ENCODE data around the gene TMEM126B. TPM values are rescaled to one million over a fixed set of nuclear protein-coding genes. Genes with fewer than 3 reads are reported as not detected.
A peak's percentile ranks its signal among the peaks of the same experiment; 100 is the strongest.
"Not testable (repeated sequence)": the region's sequence is repeated elsewhere in the genome, so short reads cannot be mapped to it uniquely, and the experiment has no call there.

Gene TMEM126B
- total and polyA plus RNA-seq, 2 of the 13 experiments (the other 11 are each of a cell fraction or from before 2014, with no cell fraction given): 33.6 to 54.8 TPM

DNA sequence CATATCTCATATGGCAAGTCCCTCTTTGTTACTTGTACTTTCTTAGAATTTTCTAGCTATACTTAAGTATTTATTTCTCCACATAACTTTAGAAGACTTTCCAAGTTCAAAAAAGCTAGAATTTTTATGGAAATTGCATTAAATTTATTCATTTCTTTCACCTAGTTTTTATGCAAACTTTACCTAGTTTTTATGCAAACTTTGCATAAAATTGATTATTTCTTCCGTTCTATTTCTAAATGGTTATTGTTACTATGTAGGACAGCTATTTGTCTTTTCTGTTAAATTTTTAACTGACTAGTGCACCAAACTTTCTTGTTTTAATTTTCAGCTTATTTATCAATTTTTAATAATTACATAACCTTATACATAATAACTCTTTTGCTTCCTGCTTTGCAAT lies 39.8 kb downstream of the TMEM126B start:
- peaks cover 14% of the 10 kb centered on the region for H3K79me2 ChIP-seq (ENCODE audit: insufficient read depth, low read length)
- no peak for FAIRE-seq

DNA sequence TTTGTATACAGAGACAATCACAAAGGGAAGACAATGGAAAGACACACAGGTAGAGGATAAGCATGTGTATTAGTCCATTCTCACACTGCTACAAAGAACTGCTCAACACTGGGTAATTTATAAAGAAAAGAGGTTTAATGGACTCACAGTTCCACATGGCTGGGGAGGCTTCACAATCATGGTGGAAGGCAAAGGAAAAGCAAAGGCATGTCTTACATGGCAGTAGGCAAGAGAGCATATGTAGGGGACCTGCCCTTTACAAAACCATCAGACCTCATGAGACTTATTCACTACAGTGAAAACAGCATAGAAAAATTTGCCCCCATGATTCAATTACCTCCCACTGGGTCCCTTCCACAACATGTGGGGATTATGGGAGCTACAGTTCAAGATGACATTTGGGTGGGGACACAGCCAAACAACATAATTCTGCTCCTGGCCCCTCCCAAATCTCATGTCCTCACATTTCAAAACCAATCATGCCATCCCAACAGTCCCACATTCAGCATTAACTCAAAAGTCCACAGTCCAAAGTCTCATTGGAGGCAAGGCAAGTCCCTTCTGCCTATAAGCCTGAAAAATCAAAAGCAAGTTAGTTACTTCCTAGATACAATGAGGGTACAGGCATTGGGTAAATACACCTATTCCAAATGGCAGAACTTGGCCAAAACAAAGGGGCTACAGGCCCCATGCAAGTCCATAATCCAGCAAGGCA lies 42.7 kb downstream of the TMEM126B start:
- DNase-seq (ENCODE audit: low spot score) (peak; percentile 24), ATAC-seq (peak; percentile 39; the same call in 1 of the 3 replicates)
- H3K9ac ChIP-seq (ENCODE audit: insufficient read depth, low read depth, low read length); H3K79me2 ChIP-seq (ENCODE audit: insufficient read depth, low read length); POLR2A ChIA-PET; CTCF ChIA-PET (ENCODE audit: low intra/inter-chr PET ratio, low total read pairs); H3K27ac ChIP-seq (ENCODE audit: extremely low read length, insufficient read depth, low read length); intact Hi-C loops (cut with micrococcal nuclease; ENCODE audit: unreplicated experiment); FAIRE-seq; in situ Hi-C loops (cut with HindIII; ENCODE audit: extremely low pct_ligation_motif_present, low pct_unique_long_range_greater_than_20kb); H3K36me3 ChIP-seq (replicated peaks in 1 of 2; ENCODE audit: control insufficient read depth in 1 of 2, insufficient read depth in 2 of 2, low read length in 2 of 2); H4K20me1 ChIP-seq (ENCODE audit: insufficient read depth, low read length); H3K4me2 ChIP-seq (ENCODE audit: low read depth, low read length); H3K4me3 ChIP-seq (replicated peaks in 1 of 3; ENCODE audit: insufficient read depth in 1 of 3, low read depth in 2 of 3, low read length in 3 of 3); BruUV-seq (replicated peaks); H3K9me3 ChIP-seq (ENCODE audit: low read length); H3K27me3 ChIP-seq (ENCODE audit: control insufficient read depth in 1 of 2, insufficient read depth in 2 of 2, low read length in 2 of 2); H2AFZ ChIP-seq (ENCODE audit: low read length): not testable (repeated sequence)
- peaks cover 19% of the 10 kb centered on the region for H3K4me1 ChIP-seq (ENCODE audit: insufficient read depth, low read length)
- peak; percentile 82; the same call in 1 of the 2 replicates for TF ChIP-seq ZNF431 (CRISPR knock-in tag; IDR thresholded peaks at IDR 0.05; ENCODE audit: borderline replicate concordance, low read depth)
- TF ChIP-seq HNF4A (CRISPR knock-in tag; IDR thresholded peaks at IDR 0.05): peak; percentile 69
- peak; percentile 34; the same call in 1 of the 2 replicates for TF ChIP-seq ZNF644 (CRISPR knock-in tag; IDR thresholded peaks at IDR 0.05; ENCODE audit: low read depth)

More for the DNA sequence above, 39.8 kb downstream of the TMEM126B start:
- in situ Hi-C loops (cut with HindIII; ENCODE audit: extremely low pct_ligation_motif_present, low pct_unique_long_range_greater_than_20kb) (no loop called here), intact Hi-C loops (cut with micrococcal nuclease; ENCODE audit: unreplicated experiment) (no loop called here)
- Histone ChIP-seq H3K9me3 (ENCODE audit: low read length) (no peaks in the 10 kb centered on the region), H3K4me3 (replicated peaks in 1 of 3; ENCODE audit: insufficient read depth in 1 of 3, low read depth in 2 of 3, low read length in 3 of 3) (no peak overlapping the region), H3K27ac (ENCODE audit: extremely low read length, insufficient read depth, low read length) (no peak overlapping the region), H3K36me3 (replicated peaks in 1 of 2; ENCODE audit: control insufficient read depth in 1 of 2, insufficient read depth in 2 of 2, low read length in 2 of 2) (no peaks in the 10 kb centered on the region), H2AFZ (ENCODE audit: low read length) (no peak overlapping the region), H3K4me1 (ENCODE audit: insufficient read depth, low read length) (peaks cover 29% of the 10 kb centered on the region), H4K20me1 (ENCODE audit: insufficient read depth, low read length) (peaks cover 9% of the 10 kb centered on the region), H3K9ac (ENCODE audit: insufficient read depth, low read depth, low read length) (no peak overlapping the region), H3K27me3 (ENCODE audit: control insufficient read depth in 1 of 2, insufficient read depth in 2 of 2, low read length in 2 of 2) (no peaks in the 10 kb centered on the region; a peak in 1 of 5 replicates), H3K4me2 (ENCODE audit: low read depth, low read length) (no peak overlapping the region)
- CTCF ChIA-PET (ENCODE audit: low intra/inter-chr PET ratio, low total read pairs): no interaction called here
- 80% methylated on average over 1 of the region's 1 CpG for WGBS (ENCODE audit: low lambda C conversion rate)
- POLR2A ChIA-PET: interaction anchor here (0.6 kb wide), 1 partner anchor 373 kb away, joined by 3 read pairs; no protein-coding TSS in a partner anchor
- TF ChIP-seq, protein P1, sequence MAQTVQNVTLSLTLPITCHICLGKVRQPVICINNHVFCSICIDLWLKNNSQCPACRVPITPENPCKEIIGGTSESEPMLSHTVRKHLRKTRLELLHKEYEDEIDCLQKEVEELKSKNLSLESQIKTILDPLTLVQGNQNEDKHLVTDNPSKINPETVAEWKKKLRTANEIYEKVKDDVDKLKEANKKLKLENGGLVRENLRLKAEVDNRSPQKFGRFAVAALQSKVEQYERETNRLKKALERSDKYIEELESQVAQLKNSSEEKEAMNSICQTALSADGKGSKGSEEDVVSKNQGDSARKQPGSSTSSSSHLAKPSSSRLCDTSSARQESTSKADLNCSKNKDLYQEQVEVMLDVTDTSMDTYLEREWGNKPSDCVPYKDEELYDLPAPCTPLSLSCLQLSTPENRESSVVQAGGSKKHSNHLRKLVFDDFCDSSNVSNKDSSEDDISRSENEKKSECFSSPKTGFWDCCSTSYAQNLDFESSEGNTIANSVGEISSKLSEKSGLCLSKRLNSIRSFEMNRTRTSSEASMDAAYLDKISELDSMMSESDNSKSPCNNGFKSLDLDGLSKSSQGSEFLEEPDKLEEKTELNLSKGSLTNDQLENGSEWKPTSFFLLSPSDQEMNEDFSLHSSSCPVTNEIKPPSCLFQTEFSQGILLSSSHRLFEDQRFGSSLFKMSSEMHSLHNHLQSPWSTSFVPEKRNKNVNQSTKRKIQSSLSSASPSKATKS (CRISPR knock-in tag; IDR thresholded peaks at IDR 0.05): no peak
- TF ChIP-seq TGIF2 (CRISPR knock-in tag; IDR thresholded peaks at IDR 0.05) (no peak), MAFF (IDR thresholded peaks at IDR 0.05; ENCODE audit: low read depth, low read length) (peak; percentile 60; the same call in 1 of the 2 replicates), MAFK (conservative IDR thresholded peaks at IDR 0.05 in 1 of 2, IDR thresholded peaks at IDR 0.05 in 1 of 2; ENCODE audit: low read length in 2 of 2) (peak; percentile 23 to 56; a peak in 2 of 4 replicates)
- ATAC-seq: no peak
- no peak for DNase-seq (ENCODE audit: low spot score)
- BruUV-seq (replicated peaks): no TSS peak
